OCI-LY1 (cell line): ENCODE measurements around the gene IKZF2.

Experiments used
- EZH2 ChIP-seq: fragments of 200-600 bp; sonication (generic), shearing (Covaris generic); IDR thresholded peaks from 2 replicates; pipeline ENCODE4 v1.8.0; 2017; ENCODE audit warnings: borderline replicate concordance, mixed run types, mild to moderate bottlenecking, antibody characterized with exemption, low read length, moderate library complexity, mixed read lengths
- TF ChIP-seq, protein P1 (sequence below): fragments of 200-600 bp; sonication (generic), shearing (Covaris generic); IDR thresholded peaks from 2 replicates; pipeline ENCODE4 v1.5.1; 2017; ENCODE audit warnings: mild to moderate bottlenecking, antibody characterized with exemption, low read length, moderate library complexity, mixed read lengths

DNA sequence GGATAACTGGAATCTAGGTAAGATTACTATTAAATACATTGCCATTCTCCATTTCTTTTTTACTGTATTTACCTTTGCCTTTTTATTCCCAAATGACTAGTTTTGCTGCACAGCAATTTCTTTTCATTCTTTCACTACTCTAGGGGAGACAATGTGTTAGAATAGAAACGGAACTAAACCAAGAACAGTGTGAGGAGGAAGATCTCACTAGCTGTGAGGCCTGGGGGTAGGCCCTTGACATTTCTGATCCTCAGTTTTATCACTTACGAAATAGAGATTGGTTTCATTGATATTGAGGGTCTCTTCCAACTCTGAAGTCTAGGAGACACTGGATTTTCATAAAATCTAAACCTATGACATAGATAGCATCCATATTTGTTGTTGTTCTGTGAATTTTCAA, 191.1 kb downstream of the IKZF2 start:
- TF ChIP-seq, protein P1, sequence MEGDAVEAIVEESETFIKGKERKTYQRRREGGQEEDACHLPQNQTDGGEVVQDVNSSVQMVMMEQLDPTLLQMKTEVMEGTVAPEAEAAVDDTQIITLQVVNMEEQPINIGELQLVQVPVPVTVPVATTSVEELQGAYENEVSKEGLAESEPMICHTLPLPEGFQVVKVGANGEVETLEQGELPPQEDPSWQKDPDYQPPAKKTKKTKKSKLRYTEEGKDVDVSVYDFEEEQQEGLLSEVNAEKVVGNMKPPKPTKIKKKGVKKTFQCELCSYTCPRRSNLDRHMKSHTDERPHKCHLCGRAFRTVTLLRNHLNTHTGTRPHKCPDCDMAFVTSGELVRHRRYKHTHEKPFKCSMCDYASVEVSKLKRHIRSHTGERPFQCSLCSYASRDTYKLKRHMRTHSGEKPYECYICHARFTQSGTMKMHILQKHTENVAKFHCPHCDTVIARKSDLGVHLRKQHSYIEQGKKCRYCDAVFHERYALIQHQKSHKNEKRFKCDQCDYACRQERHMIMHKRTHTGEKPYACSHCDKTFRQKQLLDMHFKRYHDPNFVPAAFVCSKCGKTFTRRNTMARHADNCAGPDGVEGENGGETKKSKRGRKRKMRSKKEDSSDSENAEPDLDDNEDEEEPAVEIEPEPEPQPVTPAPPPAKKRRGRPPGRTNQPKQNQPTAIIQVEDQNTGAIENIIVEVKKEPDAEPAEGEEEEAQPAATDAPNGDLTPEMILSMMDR = no peak
- no peak for TF ChIP-seq EZH2
